GM18505 (cell line): ENCODE data around the gene DHODH.

Experiments
- ATAC-seq: cut with Tn5 transposase; IDR thresholded peaks from one replicate; pipeline ENCODE4 v1.9.1; 2021; ENCODE audit not compliant: unreplicated experiment
- POLR2A ChIP-seq: IDR thresholded peaks from 4 replicates; pipeline ENCODE4 v1.6.1; 2011; ENCODE audit warnings: borderline replicate concordance; ENCODE audit not compliant: insufficient read depth, insufficient read length; ENCODE audit errors: extremely low read depth

DHODH gene

GRCh38 chr16:72008424-72009216 lies at the start of gene DHODH:
TSS of gene DHODH (plus strand) at chr16:72008744. CDS start at chr16:72008765, 21 bp downstream.
- ATAC-seq, result peak; percentile 99
- peak; percentile 81 for TF ChIP-seq POLR2A

GRCh38 chr16:71961066-71962039 lies 47.2 kb upstream of the DHODH start:
- ATAC-seq, result peak; percentile 75
- TF ChIP-seq POLR2A, result no peak

- ATAC-seq, result no peak
- no peak for TF ChIP-seq POLR2A
Observed at GRCh38 chr16:71963125-71963875, 45.2 kb upstream of the DHODH start.

- ATAC-seq, result no peak
- TF ChIP-seq POLR2A, result no peak
Observed at GRCh38 chr16:71965223-71965622, 43.3 kb upstream of the DHODH start.

GRCh38 chr16:71966932-71967331 lies 41.6 kb upstream of the DHODH start:
- no peak for TF ChIP-seq POLR2A
- no peak for ATAC-seq

GRCh38 chr16:71969353-71969752 lies 39.2 kb upstream of the DHODH start:
- ATAC-seq, result no peak
- TF ChIP-seq POLR2A, result no peak

GRCh38 chr16:71971571-71971970 lies 37.0 kb upstream of the DHODH start:
- no peak for TF ChIP-seq POLR2A
- ATAC-seq, result no peak

GRCh38 chr16:71972356-71972755 lies 36.2 kb upstream of the DHODH start:
- no peak for ATAC-seq
- TF ChIP-seq POLR2A, result no peak

GRCh38 chr16:71973001-71973400 lies 35.5 kb upstream of the DHODH start:
- ATAC-seq, result no peak
- TF ChIP-seq POLR2A, result no peak

- no peak for TF ChIP-seq POLR2A
- ATAC-seq, result no peak
Observed at GRCh38 chr16:71974068-71974818, 34.3 kb upstream of the DHODH start.

- no peak for ATAC-seq
- TF ChIP-seq POLR2A, result no peak
Observed at GRCh38 chr16:71985262-71985974, 23.1 kb upstream of the DHODH start.

GRCh38 chr16:71986131-71986530 lies 22.4 kb upstream of the DHODH start:
- no peak for ATAC-seq
- TF ChIP-seq POLR2A, result no peak
